Measurements from ENCODE around the gene MRPS18B. TPM values are rescaled to one million over a fixed set of nuclear protein-coding genes. Genes with fewer than 3 reads are reported as not detected.

The MRPS18B gene
- total and polyA plus RNA-seq, 2 of the 13 experiments (the other 11 are each of a cell fraction or from before 2014, with no cell fraction given) = 125 to 131 TPM

DNA sequence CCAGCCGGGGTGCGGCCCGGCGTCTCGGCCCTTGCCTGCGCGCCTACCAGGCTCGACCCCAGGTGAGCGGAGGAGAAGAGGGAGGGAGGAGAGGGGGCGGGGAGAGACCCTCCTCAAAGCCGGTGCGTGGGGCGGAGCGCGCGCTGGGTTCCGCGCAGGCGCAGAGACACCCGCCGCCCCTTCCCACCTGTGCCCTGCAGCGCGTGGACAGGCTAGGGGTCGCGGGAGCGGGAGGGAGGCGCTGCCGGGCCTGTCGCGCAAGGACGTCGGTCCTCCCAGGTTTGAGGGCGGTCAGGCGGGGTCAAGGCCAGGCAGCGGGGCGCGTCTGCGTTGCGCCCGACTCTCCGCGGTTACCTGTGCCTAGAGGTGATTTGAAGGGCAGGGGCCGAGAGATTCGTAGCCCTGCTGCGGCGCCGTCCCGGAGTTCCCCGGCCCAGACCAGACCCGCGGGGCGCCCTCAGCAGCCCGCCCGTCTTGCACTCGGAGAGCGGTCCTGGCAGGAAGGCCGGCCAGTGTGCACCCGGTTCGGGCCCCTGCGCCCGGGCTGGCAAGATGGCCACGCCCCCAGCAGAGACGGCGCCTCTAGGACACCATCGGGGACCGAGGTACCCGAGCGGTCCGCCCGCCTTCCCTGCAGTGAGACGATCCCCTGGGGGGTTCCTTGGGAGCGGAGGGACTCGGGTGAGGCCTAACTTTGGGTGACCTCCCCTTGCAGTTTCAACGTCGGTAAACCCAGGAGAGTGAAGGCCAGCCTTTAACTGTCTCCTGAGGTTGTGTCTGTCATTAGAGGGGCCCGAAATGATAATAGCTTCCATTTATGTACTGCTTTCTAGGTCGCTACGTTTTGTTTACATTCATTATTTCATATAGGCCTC is 29.8 kb downstream of the MRPS18B start (continued):
- TF ChIP-seq TCF7 (IDR thresholded peaks at IDR 0.05; ENCODE audit: low read depth) (no peak), ZNF333 (CRISPR knock-in tag; IDR thresholded peaks at IDR 0.05; ENCODE audit: borderline replicate concordance) (peak; percentile 98), ZNF343 (CRISPR knock-in tag; IDR thresholded peaks at IDR 0.05) (peak; percentile 94), CCAR2 (optimal IDR thresholded peaks at IDR 0.05; ENCODE audit: low read depth, low read length) (no peak), ZNF747 (CRISPR knock-in tag; IDR thresholded peaks at IDR 0.05; ENCODE audit: borderline replicate concordance) (peak; percentile 92; the same call in 1 of the 2 replicates), ZNF354B (CRISPR knock-in tag; IDR thresholded peaks at IDR 0.05) (no peak), ZNF362 (CRISPR knock-in tag; IDR thresholded peaks at IDR 0.05; ENCODE audit: borderline replicate concordance) (peak; percentile 60; the same call in 1 of the 2 replicates), ZNF678 (CRISPR knock-in tag; IDR thresholded peaks at IDR 0.05) (peak; percentile 88; the same call in 1 of the 2 replicates), KLF9 (CRISPR knock-in tag; IDR thresholded peaks at IDR 0.05; ENCODE audit: low read depth) (peak; percentile 97), RXRA (CRISPR knock-in tag; IDR thresholded peaks at IDR 0.05) (peak; percentile 99), SMAD3 (CRISPR knock-in tag; IDR thresholded peaks at IDR 0.05) (peak; percentile 69; the same call in 1 of the 2 replicates), ZNF207 (IDR thresholded peaks at IDR 0.05; ENCODE audit: borderline replicate concordance) (no peak), NFYB (CRISPR knock-in tag; IDR thresholded peaks at IDR 0.05) (peak; percentile 18; the same call in 1 of the 2 replicates), THYN1 (CRISPR knock-in tag; IDR thresholded peaks at IDR 0.05; ENCODE audit: borderline replicate concordance, low read depth) (no peak), ZNF740 (CRISPR knock-in tag; IDR thresholded peaks at IDR 0.05) (no peak), ZNF720 (CRISPR knock-in tag; IDR thresholded peaks at IDR 0.05) (no peak), YEATS4 (CRISPR knock-in tag; IDR thresholded peaks at IDR 0.05; ENCODE audit: borderline replicate concordance) (peak; percentile 99), KLF12 (CRISPR knock-in tag; IDR thresholded peaks at IDR 0.05; ENCODE audit: borderline replicate concordance) (peak; percentile 91), WIZ (CRISPR knock-in tag; IDR thresholded peaks at IDR 0.05) (peak; percentile 93), ISL2 (CRISPR knock-in tag; IDR thresholded peaks at IDR 0.05) (peak; percentile 75), ZFP36L2 (CRISPR knock-in tag; IDR thresholded peaks at IDR 0.05) (peak; percentile 17), CHD2 (IDR thresholded peaks at IDR 0.05; ENCODE audit: low read depth, low read length) (no peak; the same call in 1 of the 2 replicates), SPEN (CRISPR knock-in tag; IDR thresholded peaks at IDR 0.05; ENCODE audit: low read depth) (peak; percentile 98), MED8 (CRISPR knock-in tag; IDR thresholded peaks at IDR 0.05; ENCODE audit: insufficient replicate concordance) (peak; percentile 96), NFE2L2 (IDR thresholded peaks at IDR 0.05; ENCODE audit: low read length) (no peak), RFXANK (CRISPR knock-in tag; IDR thresholded peaks at IDR 0.05) (no peak), MAFF (IDR thresholded peaks at IDR 0.05; ENCODE audit: low read depth, low read length) (no peak)
- TF ChIP-seq, protein P1, sequence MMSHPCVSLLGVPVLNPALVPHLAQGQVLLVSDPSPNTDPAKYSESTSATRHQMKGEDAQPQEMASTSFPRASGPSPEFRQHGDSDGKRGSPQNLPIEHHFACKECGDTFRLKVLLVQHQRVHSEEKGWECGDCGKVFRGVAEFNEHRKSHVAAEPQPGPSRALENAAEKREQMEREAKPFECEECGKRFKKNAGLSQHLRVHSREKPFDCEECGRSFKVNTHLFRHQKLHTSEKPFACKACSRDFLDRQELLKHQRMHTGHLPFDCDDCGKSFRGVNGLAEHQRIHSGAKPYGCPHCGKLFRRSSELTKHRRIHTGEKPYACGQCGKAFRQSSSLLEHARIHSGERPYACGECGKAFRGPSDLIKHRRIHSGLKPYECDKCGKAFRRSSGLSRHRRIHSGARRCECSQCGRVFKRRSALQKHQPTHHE (CRISPR knock-in tag; IDR thresholded peaks at IDR 0.05; ENCODE audit: borderline replicate concordance) = peak; percentile 92
- TF ChIP-seq, protein P2, sequence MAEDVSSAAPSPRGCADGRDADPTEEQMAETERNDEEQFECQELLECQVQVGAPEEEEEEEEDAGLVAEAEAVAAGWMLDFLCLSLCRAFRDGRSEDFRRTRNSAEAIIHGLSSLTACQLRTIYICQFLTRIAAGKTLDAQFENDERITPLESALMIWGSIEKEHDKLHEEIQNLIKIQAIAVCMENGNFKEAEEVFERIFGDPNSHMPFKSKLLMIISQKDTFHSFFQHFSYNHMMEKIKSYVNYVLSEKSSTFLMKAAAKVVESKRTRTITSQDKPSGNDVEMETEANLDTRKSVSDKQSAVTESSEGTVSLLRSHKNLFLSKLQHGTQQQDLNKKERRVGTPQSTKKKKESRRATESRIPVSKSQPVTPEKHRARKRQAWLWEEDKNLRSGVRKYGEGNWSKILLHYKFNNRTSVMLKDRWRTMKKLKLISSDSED (CRISPR knock-in tag; IDR thresholded peaks at IDR 0.05) = no peak

Measured in HepG2 (cell line).